ENCODE data around the gene GNG12.
"Not testable (repeated sequence)": the region's sequence is repeated elsewhere in the genome, so short reads cannot be mapped to it uniquely, and the experiment has no call there.

GNG12 gene

GRCh38 chr1:67683766-67684525 lies 149.3 kb downstream of the GNG12 start:
- no peak for DNase-seq (ENCODE audit: low read depth in 2 of 2)

GRCh38 chr1:67683316-67683715 lies 150.0 kb downstream of the GNG12 start:
- DNase-seq (ENCODE audit: low read depth in 2 of 2): peak in 1 of 2 experiments; percentile 26

- peak; percentile 57 to 65 for DNase-seq (ENCODE audit: low read depth in 2 of 2)
These were observed 150.5 kb downstream of the GNG12 start for GRCh38 chr1:67682659-67683197.

GRCh38 chr1:67680486-67680885 lies 152.8 kb downstream of the GNG12 start:
- DNase-seq (ENCODE audit: low read depth in 2 of 2): no peak

- no peak for DNase-seq (ENCODE audit: low read depth in 2 of 2)
These were observed 153.6 kb downstream of the GNG12 start for GRCh38 chr1:67679691-67680090.

GRCh38 chr1:67677930-67678329 lies 155.3 kb downstream of the GNG12 start:
- DNase-seq (ENCODE audit: low read depth in 2 of 2): no peak

GRCh38 chr1:67677408-67677807 lies 155.9 kb downstream of the GNG12 start:
- DNase-seq (ENCODE audit: low read depth in 2 of 2): no peak

- no peak for DNase-seq (ENCODE audit: low read depth in 2 of 2)
These were observed 156.3 kb downstream of the GNG12 start for GRCh38 chr1:67676946-67677345.

- no peak for DNase-seq (ENCODE audit: low read depth in 2 of 2)
These were observed 157.0 kb downstream of the GNG12 start for GRCh38 chr1:67676287-67676686.

GRCh38 chr1:67675800-67676199 lies 157.5 kb downstream of the GNG12 start:
- no peak for DNase-seq (ENCODE audit: low read depth in 2 of 2)

- no peak for DNase-seq (ENCODE audit: low read depth in 2 of 2)
These were observed 158.8 kb downstream of the GNG12 start for GRCh38 chr1:67674260-67675011.

- DNase-seq (ENCODE audit: low read depth in 2 of 2): no peak
These were observed 159.6 kb downstream of the GNG12 start for GRCh38 chr1:67673468-67674201.

GRCh38 chr1:67672260-67672803 lies 160.9 kb downstream of the GNG12 start:
- DNase-seq (ENCODE audit: low read depth in 2 of 2): no peak

- DNase-seq (ENCODE audit: low read depth in 2 of 2): no peak
These were observed 164.6 kb downstream of the GNG12 start for GRCh38 chr1:67668660-67669059.

- DNase-seq (ENCODE audit: low read depth in 2 of 2): no peak
These were observed 166.6 kb downstream of the GNG12 start for GRCh38 chr1:67666636-67667035.

- DNase-seq (ENCODE audit: low read depth in 2 of 2): not testable (repeated sequence)
These were observed 168.0 kb downstream of the GNG12 start for GRCh38 chr1:67665307-67665706.

GRCh38 chr1:67664048-67664447 lies 169.2 kb downstream of the GNG12 start:
- no peak for DNase-seq (ENCODE audit: low read depth in 2 of 2)

- DNase-seq (ENCODE audit: low read depth in 2 of 2): no peak
These were observed 170.4 kb downstream of the GNG12 start for GRCh38 chr1:67662884-67663283.

GRCh38 chr1:67659229-67659628 lies 174.0 kb downstream of the GNG12 start:
- DNase-seq (ENCODE audit: low read depth in 2 of 2): no peak

- not testable (repeated sequence) for DNase-seq (ENCODE audit: low read depth in 2 of 2)
These were observed 176.1 kb downstream of the GNG12 start for GRCh38 chr1:67657152-67657551.

GRCh38 chr1:67655581-67655980 lies 177.7 kb downstream of the GNG12 start:
- DNase-seq (ENCODE audit: low read depth in 2 of 2): no peak

- no peak for DNase-seq (ENCODE audit: low read depth in 2 of 2)
These were observed 180.0 kb downstream of the GNG12 start for GRCh38 chr1:67653304-67653703.
